SK-N-MC (cell line): ENCODE data around the gene CUEDC2.

Experiments
- EZH2 ChIP-seq: fragments of 200-600 bp; sonication (generic); IDR thresholded peaks from one replicate; pipeline ENCODE4 v1.6.1; 2017; ENCODE audit warnings: antibody characterized with exemption
- POLR2AphosphoS5 ChIP-seq: IDR thresholded peaks from 2 replicates; pipeline ENCODE4 v1.6.1; 2012; ENCODE audit warnings: mild to moderate bottlenecking, low read depth, low read length, borderline replicate concordance

GRCh38 chr10:102421507-102421756 is 10.9 kb downstream of the CUEDC2 start:
- no peak for TF ChIP-seq EZH2
- TF ChIP-seq POLR2AphosphoS5: no peak
